GM23248 (cell line): ENCODE results near the gene LRFN4. TPM values are rescaled to one million over a fixed set of nuclear protein-coding genes. Genes with fewer than 3 reads are reported as not detected.

Experiments used
- DNase-seq: peaks from one replicate; pipeline ENCODE4 v3.0.0-alpha.2; 2015
- H2AFZ ChIP-seq: fragments of 200-600 bp; sonication (generic); 2 replicates; pipeline ENCODE4 v1.6.1; 2016; ENCODE audit warnings: antibody characterized with exemption
- H3F3A ChIP-seq: fragments of 200-600 bp; sonication (generic); 2 replicates; pipeline ENCODE4 v1.6.1; 2016; ENCODE audit warnings: mild to moderate bottlenecking, antibody characterized with exemption, mixed run types; ENCODE audit not compliant: insufficient read depth
- H3K27ac ChIP-seq: fragments of 200-600 bp; sonication (generic); 2 replicates; pipeline ENCODE4 v1.5.1; 2016; ENCODE audit warnings: mild to moderate bottlenecking
- H3K27me3 ChIP-seq: fragments of 200-600 bp; sonication (generic); replicated peaks from 2 replicates; pipeline ENCODE4 v1.6.1; 2016; ENCODE audit warnings: mild to moderate bottlenecking; ENCODE audit not compliant: insufficient read depth
- H3K36me3 ChIP-seq: fragments of 200-600 bp; sonication (generic); 2 replicates; pipeline ENCODE4 v1.6.1; 2016; ENCODE audit warnings: low read depth, mild to moderate bottlenecking
- H3K4me1 ChIP-seq: fragments of 200-600 bp; sonication (generic); 2 replicates; pipeline ENCODE4 v1.6.1; 2016; ENCODE audit warnings: mild to moderate bottlenecking; ENCODE audit not compliant: insufficient read depth
- H3K4me2 ChIP-seq: fragments of 200-600 bp; sonication (generic); one replicate; pipeline ENCODE4 v1.6.1; 2016; ENCODE audit warnings: mild to moderate bottlenecking; ENCODE audit not compliant: unreplicated experiment
- H3K4me3 ChIP-seq: fragments of 200-600 bp; sonication (generic); 2 replicates; pipeline ENCODE4 v1.5.1; 2016; ENCODE audit warnings: mild to moderate bottlenecking
- H3K79me2 ChIP-seq: fragments of 200-600 bp; sonication (generic); 2 replicates; pipeline ENCODE4 v1.6.1; 2016; ENCODE audit warnings: mild to moderate bottlenecking; ENCODE audit not compliant: insufficient read depth
- H3K9ac ChIP-seq: fragments of 200-600 bp; sonication (generic); 2 replicates; pipeline ENCODE4 v1.6.1; 2016; ENCODE audit warnings: mild to moderate bottlenecking
- H3K9me2 ChIP-seq: fragments of 200-600 bp; sonication (generic); 2 replicates; pipeline ENCODE4 v1.6.1; 2016; ENCODE audit warnings: mixed run types, mild to moderate bottlenecking, moderate library complexity; ENCODE audit not compliant: insufficient read depth
- H3K9me3 ChIP-seq: fragments of 200-600 bp; sonication (generic); one replicate; pipeline ENCODE4 v1.6.1; 2017; ENCODE audit warnings: low read depth
- H4K20me1 ChIP-seq: fragments of 200-600 bp; sonication (generic); 2 replicates; pipeline ENCODE4 v1.6.0; 2016; ENCODE audit not compliant: insufficient read depth
- EZH2 ChIP-seq: fragments of 200-600 bp; sonication (generic); IDR thresholded peaks from 2 replicates; pipeline ENCODE4 v1.6.1; 2018; ENCODE audit warnings: antibody characterized with exemption, mild to moderate bottlenecking; ENCODE audit not compliant: insufficient read depth, poor library complexity, severe bottlenecking
- EZH2phosphoT487 ChIP-seq: fragments of 200-600 bp; sonication (generic); IDR thresholded peaks from 2 replicates; pipeline ENCODE4 v1.6.1; 2018; ENCODE audit warnings: antibody characterized with exemption, moderate library complexity, mild to moderate bottlenecking, low read depth; ENCODE audit not compliant: insufficient read depth
- WGBS, 2 experiments: methylation state at CpG; one replicate each; pipeline ENCODE4 v1.1.6; 2015 to 2017; ENCODE audit warnings: low lambda C conversion rate in 2 of 2, low coverage in 1 of 2; ENCODE audit errors: missing lambda C conversion rate in 2 of 2; 5-methylcytosine and 5-hydroxymethylcytosine counted together
- in situ Hi-C: fragments of 300-500 bp; cut with MboI; formaldehyde crosslinking; loops from 2 replicates; pipeline ENCODE4 v1.15.0; 2020
- polyA plus RNA-seq: library from polyadenylated mRNA; unstranded; fragments of >200 nt; fragmentation: Nextera tagmentation; extraction: Ambion mirVana; gene quantifications from 2 replicates; pipeline ENCODE4 v1.2.1, GENCODE V29; 2016
- total RNA-seq: library from RNA; depleted of rRNA; stranded (reverse); fragments of >200 nt; shearing (Covaris generic); gene quantifications from 2 replicates; pipeline ENCODE4 v1.2.3, GENCODE V29; 2014

The LRFN4 gene
- total and polyA plus RNA-seq, 2 experiments from 2014 or later: 5.4 to 42.2 TPM

DNA sequence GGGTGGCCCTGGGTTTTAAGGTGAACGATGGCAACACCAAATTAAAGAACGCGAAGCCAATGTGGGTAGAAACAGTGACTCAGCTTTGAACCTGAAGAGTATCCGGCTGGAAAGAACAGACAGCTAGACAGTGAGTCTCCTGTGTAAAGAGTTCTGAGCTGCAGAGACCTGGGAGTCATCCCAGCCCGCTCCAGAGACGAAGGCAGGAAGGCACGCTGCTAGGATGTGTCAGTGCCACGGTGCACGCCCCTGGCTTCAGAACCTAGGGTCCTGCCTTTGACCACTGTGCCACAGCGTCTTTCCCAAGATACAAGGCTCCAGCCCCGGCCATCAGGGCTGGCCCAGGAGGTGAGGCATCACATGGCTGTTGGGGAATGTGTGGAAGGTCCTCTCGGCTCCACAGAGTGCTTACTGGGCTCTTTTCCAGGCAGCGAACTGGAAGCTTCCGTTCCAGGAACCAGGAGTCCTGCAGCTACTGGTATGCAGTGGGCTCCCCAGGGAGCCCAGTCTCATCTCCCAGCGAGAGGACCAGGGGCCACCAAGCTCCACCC is 29.9 kb downstream of the LRFN4 start:
- Histone ChIP-seq H3K79me2 (no peaks in the 10 kb centered on the region), H3K27me3 (no peaks in the 10 kb centered on the region), H3K9me2 (no peaks in the 10 kb centered on the region), H3K9me3 (no peaks in the 10 kb centered on the region), H3K9ac (no peak overlapping the region), H3K36me3 (no peaks in the 10 kb centered on the region), H2AFZ (no peak overlapping the region), H3K4me3 (no peak overlapping the region), H3K27ac (no peak overlapping the region), H3K4me2 (no peak overlapping the region), H4K20me1 (no peaks in the 10 kb centered on the region), H3K4me1 (peaks cover 20% of the 10 kb centered on the region), H3F3A (peaks cover 4% of the 10 kb centered on the region)
- peak; percentile 41 for DNase-seq
- 75 to 78% methylated on average over 15 of the region's 15 CpGs for WGBS, 2 experiments
- TF ChIP-seq EZH2phosphoT487: no peak
- TF ChIP-seq EZH2: no peak
- in situ Hi-C loops: no loop called here

DNA sequence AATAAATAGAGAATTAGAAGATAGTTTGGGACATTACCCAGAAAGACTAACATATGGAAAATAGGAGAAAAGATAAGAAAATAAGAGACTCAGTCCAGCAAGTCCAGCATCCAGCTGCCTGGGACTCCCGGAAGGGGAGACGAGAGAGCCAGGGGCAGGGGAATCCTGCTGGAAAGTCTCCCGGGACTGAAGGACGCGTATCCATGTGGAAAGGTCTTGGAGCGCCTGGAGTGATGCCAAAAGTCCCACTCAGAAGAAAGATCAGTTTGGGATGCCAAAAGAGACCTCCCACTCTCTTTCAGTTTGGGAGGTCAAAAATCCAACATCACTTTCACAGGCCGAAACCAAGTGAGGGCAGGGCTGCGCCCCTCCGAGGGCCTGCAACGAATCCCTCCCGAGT is 30.7 kb downstream of the LRFN4 start:
- Histone ChIP-seq H3K79me2 (no peaks in the 10 kb centered on the region), H3K27ac (no peak overlapping the region), H4K20me1 (no peaks in the 10 kb centered on the region), H3K36me3 (no peaks in the 10 kb centered on the region), H3K9ac (no peak overlapping the region), H3K9me3 (no peaks in the 10 kb centered on the region), H3K9me2 (no peaks in the 10 kb centered on the region), H3K4me3 (no peak overlapping the region), H3K27me3 (no peaks in the 10 kb centered on the region), H3K4me1 (peaks cover 28% of the 10 kb centered on the region), H3F3A (peaks cover 12% of the 10 kb centered on the region), H2AFZ (no peak overlapping the region), H3K4me2 (no peak overlapping the region)
- TF ChIP-seq EZH2 (no peak), EZH2phosphoT487 (no peak)
- 82 to 83% methylated on average over 11 of the region's 11 CpGs for WGBS, 2 experiments
- DNase-seq: no peak
- in situ Hi-C loops: no loop called here

GRCh38 chr11:66888282-66888681 is 31.4 kb downstream of the LRFN4 start:
- Histone ChIP-seq H3F3A (peaks cover 13% of the 10 kb centered on the region), H3K4me1 (peaks cover 25% of the 10 kb centered on the region), H3K27me3 (no peaks in the 10 kb centered on the region), H3K27ac (no peak overlapping the region), H3K9me2 (no peaks in the 10 kb centered on the region), H3K36me3 (no peaks in the 10 kb centered on the region), H2AFZ (no peak overlapping the region), H3K9me3 (no peaks in the 10 kb centered on the region), H4K20me1 (no peaks in the 10 kb centered on the region), H3K4me2 (no peak overlapping the region), H3K79me2 (no peaks in the 10 kb centered on the region), H3K4me3 (no peak overlapping the region), H3K9ac (no peak overlapping the region)
- TF ChIP-seq EZH2: no peak
- no peak for TF ChIP-seq EZH2phosphoT487
- no peak for DNase-seq
- 92 to 95% methylated on average over 10 of the region's 10 CpGs for whole genome bisulfite sequencing, 2 experiments
- in situ Hi-C loops: no loop called here

DNA sequence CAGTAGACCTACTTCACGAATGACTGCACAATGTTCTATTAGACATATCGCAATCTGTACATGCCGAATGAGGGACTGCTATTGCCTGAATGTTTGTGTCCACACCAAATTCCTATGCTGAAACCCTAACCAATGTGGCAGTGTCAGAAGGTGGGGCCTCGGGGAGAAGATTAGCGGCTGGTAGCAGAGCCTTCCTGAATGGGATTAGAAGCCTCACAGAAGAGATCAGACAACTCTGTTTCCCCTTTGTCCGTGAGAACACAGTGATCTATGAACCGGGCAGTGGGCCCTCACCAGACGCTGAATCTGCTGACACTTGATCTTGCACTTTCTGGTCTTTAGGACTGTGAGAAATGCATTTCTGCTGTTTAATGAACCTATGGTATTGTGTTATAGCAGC is 33.1 kb downstream of the LRFN4 start:
- no peaks in the 10 kb centered on the region for H3K27me3 ChIP-seq
- H2AFZ ChIP-seq: no peak overlapping the region
- no peaks in the 10 kb centered on the region for H4K20me1 ChIP-seq
- TF ChIP-seq EZH2phosphoT487: no peak
- no peak for TF ChIP-seq EZH2
- H3K4me1 ChIP-seq: peaks cover 16% of the 10 kb centered on the region
- no peak overlapping the region for H3K4me3 ChIP-seq
- no peaks in the 10 kb centered on the region for H3K9me2 ChIP-seq
- in situ Hi-C loops: no loop called here
- H3F3A ChIP-seq: peaks cover 13% of the 10 kb centered on the region; the same call in 1 of the 2 replicates
- no peak overlapping the region for H3K27ac ChIP-seq
- no peak for DNase-seq
- 78 to 82% methylated on average over 8 of the region's 8 CpGs for WGBS, 2 experiments
- H3K4me2 ChIP-seq: no peak overlapping the region
- H3K9me3 ChIP-seq: no peaks in the 10 kb centered on the region
- H3K79me2 ChIP-seq: no peaks in the 10 kb centered on the region
- no peaks in the 10 kb centered on the region for H3K36me3 ChIP-seq
- no peak overlapping the region for H3K9ac ChIP-seq
